Gastroesophageal sphincter (tissue), 4 donors: Measurements from ENCODE around the gene ATOSB. TPM values are rescaled to one million over a fixed set of nuclear protein-coding genes. Genes with fewer than 3 reads are reported as not detected.

Experiments
- ATAC-seq: fragments of 150-250 bp; one replicate; pipeline ENCODE4 v1.9.1; 2016; ENCODE audit warnings: mild to moderate bottlenecking, moderate library complexity
- H3K27ac ChIP-seq, 4 donors: fragments of 200-600 bp; sonication (generic) in 3 of 4; 1 replicate in 3 of 4; 2 replicates in 1 of 4; pipeline ENCODE4 v1.5.1; 2016 to 2019
- H3K27me3 ChIP-seq: fragments of 200-600 bp; sonication (generic); one replicate; pipeline ENCODE4 v1.5.1; 2019
- H3K36me3 ChIP-seq, 2 donors: fragments of 200-600 bp; sonication (generic); one replicate each; pipeline ENCODE4 v1.5.1; 2019; ENCODE audit warnings: control low read depth in 1 of 2
- H3K4me1 ChIP-seq, 3 donors: fragments of 200-600 bp; sonication (generic); 1 replicate in 2 of 3; 2 replicates in 1 of 3; pipeline ENCODE4 v1.5.1; 2016 to 2019; ENCODE audit warnings: control low read depth in 2 of 3
- H3K4me3 ChIP-seq, 2 donors: fragments of 200-600 bp; sonication (generic); one replicate each; pipeline ENCODE4 v1.5.1; 2019; ENCODE audit warnings: mild to moderate bottlenecking in 1 of 2, moderate library complexity in 1 of 2
- H3K9me3 ChIP-seq, 3 donors: fragments of 200-600 bp; sonication (generic); one replicate each; pipeline ENCODE4 v1.5.1; 2017 to 2019; ENCODE audit warnings: control low read depth in 2 of 3
- CTCF ChIP-seq, 4 experiments: fragments of 200-600 bp in 2 of 4; fragments of 450-650 bp in 2 of 4; sonication (generic) in 1 of 4; IDR thresholded peaks; one replicate each; pipeline ENCODE4 v1.5.1; 2017 to 2019; ENCODE audit warnings: antibody characterized with exemption in 4 of 4, mild to moderate bottlenecking in 2 of 4, moderate library complexity in 2 of 4
- EP300 ChIP-seq: sonication (generic); formaldehyde crosslinking; IDR thresholded peaks from one replicate; pipeline ENCODE4 v1.6.1; 2017; ENCODE audit warnings: antibody characterized with exemption, mild to moderate bottlenecking
- POLR2A ChIP-seq, 2 donors: fragments of 450-650 bp; IDR thresholded peaks; one replicate each; pipeline ENCODE4 v1.6.1; 2017; ENCODE audit warnings: antibody characterized with exemption in 2 of 2, mild to moderate bottlenecking in 2 of 2, moderate library complexity in 1 of 2
- POLR2AphosphoS5 ChIP-seq: sonication (generic); formaldehyde crosslinking; IDR thresholded peaks from one replicate; pipeline ENCODE4 v1.6.1; 2017; ENCODE audit warnings: antibody characterized with exemption
- WGBS, 2 donors: methylation state at CpG; one replicate each; pipeline ENCODE4 v1.1.5; 2018; ENCODE audit warnings: low coverage in 1 of 2; 5-methylcytosine and 5-hydroxymethylcytosine counted together
- total RNA-seq, 4 donors: library from RNA; depleted of rRNA; stranded (reverse); fragments of >200 nt; gene quantifications; one replicate each; pipeline ENCODE4 v1.1.0, GENCODE V29; 2016

The ATOSB gene
- total RNA-seq: 10 to 100 TPM; 13.4 to 32.6 (median 18.3) TPM

GRCh38 chr9:35115680-35116538 is at the start of gene ATOSB:
TSS of gene ATOSB (minus strand) at chr9:35115862. CDS start at chr9:35108274, 7,588 bp downstream.
- Histone ChIP-seq H3K9me3 (no peaks in the 10 kb centered on the region), H3K36me3 (no peaks in the 10 kb centered on the region), H3K27ac (peak within 1 kb of the TSS; percentile 55 to 96 (median 91)), H3K4me3 (peak within 1 kb of the TSS; percentile 43 to 64), H3K27me3 (no peaks in the 10 kb centered on the region), H3K4me1 (peaks cover 10 to 58% (median 30%) of the 10 kb centered on the region in 3 donors)
- TF ChIP-seq POLR2AphosphoS5 (peak; percentile 44), EP300 (no peak), CTCF (IDR thresholded peaks at IDR 0.05) (no peak), POLR2A (IDR thresholded peaks at IDR 0.05) (peak in 1 of 2 donors; percentile 23)
- WGBS, 2 donors: 0% methylated on average over 25 to 27 of the region's 54 CpGs
- ATAC-seq: peak; percentile 73

- H3K36me3 ChIP-seq: no peaks in the 10 kb centered on the region
- peaks cover 3 to 33% (median 4%) of the 10 kb centered on the region in 3 donors for H3K4me1 ChIP-seq
- H3K27me3 ChIP-seq: no peaks in the 10 kb centered on the region
- H3K4me3 ChIP-seq: no peak overlapping the region
- no peaks in the 10 kb centered on the region for H3K9me3 ChIP-seq
- WGBS, 2 donors: 53 to 74% methylated on average over 2 to 3 of the region's 3 CpGs
- no peak overlapping the region for H3K27ac ChIP-seq
- no peak for ATAC-seq
- TF ChIP-seq EP300: no peak
These were observed 49.0 kb upstream of the ATOSB start for GRCh38 chr9:35164711-35165110.

- H3K9me3 ChIP-seq: no peaks in the 10 kb centered on the region
- H3K27ac ChIP-seq: peak overlapping the region in 3 of 4 donors; percentile 94 to 98 (median 96)
- peak overlapping the region in 1 of 2 donors; percentile 87 for H3K4me3 ChIP-seq
- H3K4me1 ChIP-seq: peaks cover 3 to 33% (median 4%) of the 10 kb centered on the region in 3 donors
- TF ChIP-seq CTCF (IDR thresholded peaks at IDR 0.05) (no peak), EP300 (no peak), POLR2AphosphoS5 (no peak), POLR2A (IDR thresholded peaks at IDR 0.05) (no peak)
- H3K36me3 ChIP-seq: no peaks in the 10 kb centered on the region
- no peaks in the 10 kb centered on the region for H3K27me3 ChIP-seq
- ATAC-seq: no peak
- WGBS, 2 donors: 49 to 53% methylated on average over 3 of the region's 3 CpGs
These were observed 47.8 kb upstream of the ATOSB start for GRCh38 chr9:35163413-35163812.

GRCh38 chr9:35162605-35163315 is 47.1 kb upstream of the ATOSB start:
- no peak for ATAC-seq
- WGBS, 2 donors: 27 to 30% methylated on average over 9 to 11 of the region's 11 CpGs
- no peaks in the 10 kb centered on the region for H3K9me3 ChIP-seq
- TF ChIP-seq POLR2A (IDR thresholded peaks at IDR 0.05) (no peak), EP300 (no peak), CTCF (IDR thresholded peaks at IDR 0.05) (no peak), POLR2AphosphoS5 (no peak)
- peak overlapping the region; percentile 47 to 87 for H3K4me3 ChIP-seq
- H3K4me1 ChIP-seq: peaks cover 3 to 33% (median 4%) of the 10 kb centered on the region in 3 donors
- no peaks in the 10 kb centered on the region for H3K27me3 ChIP-seq
- H3K27ac ChIP-seq: peak overlapping the region; percentile 71 to 98 (median 95)
- H3K36me3 ChIP-seq: no peaks in the 10 kb centered on the region

GRCh38 chr9:35161713-35162604 is 46.3 kb upstream of the ATOSB start, which contains the start of gene UNC13B:
TSS of gene UNC13B (plus strand) at chr9:35162009. CDS start at chr9:35162284, 275 bp downstream.
- peak within 1 kb of the TSS; percentile 71 to 98 (median 95) for H3K27ac ChIP-seq
- peaks cover 3 to 33% (median 4%) of the 10 kb centered on the region in 3 donors for H3K4me1 ChIP-seq
- H3K4me3 ChIP-seq: peak within 1 kb of the TSS; percentile 47 to 87
- H3K36me3 ChIP-seq: no peaks in the 10 kb centered on the region
- 0% methylated on average over 5 to 17 of the region's 70 CpGs for WGBS, 2 donors
- TF ChIP-seq EP300 (no peak), CTCF (IDR thresholded peaks at IDR 0.05) (peak in 2 of 4 experiments; percentile 17 to 29), POLR2AphosphoS5 (peak; percentile 87), POLR2A (IDR thresholded peaks at IDR 0.05) (peak; percentile 80 to 84)
- no peaks in the 10 kb centered on the region for H3K9me3 ChIP-seq
- H3K27me3 ChIP-seq: no peaks in the 10 kb centered on the region
- peak; percentile 98 for ATAC-seq
